NCI-H2227 treated with DMSO at 0.1 percent for 48 hours (cell line): ENCODE measurements around the gene COL20A1.
"Not testable (repeated sequence)": the region's sequence is repeated elsewhere in the genome, so short reads cannot be mapped to it uniquely, and the experiment has no call there.

Source experiments
- DNase-seq: peaks from one replicate; lab custom pipeline; 2025; lab: John Stamatoyannopoulos, UW

The COL20A1 gene

DNA sequence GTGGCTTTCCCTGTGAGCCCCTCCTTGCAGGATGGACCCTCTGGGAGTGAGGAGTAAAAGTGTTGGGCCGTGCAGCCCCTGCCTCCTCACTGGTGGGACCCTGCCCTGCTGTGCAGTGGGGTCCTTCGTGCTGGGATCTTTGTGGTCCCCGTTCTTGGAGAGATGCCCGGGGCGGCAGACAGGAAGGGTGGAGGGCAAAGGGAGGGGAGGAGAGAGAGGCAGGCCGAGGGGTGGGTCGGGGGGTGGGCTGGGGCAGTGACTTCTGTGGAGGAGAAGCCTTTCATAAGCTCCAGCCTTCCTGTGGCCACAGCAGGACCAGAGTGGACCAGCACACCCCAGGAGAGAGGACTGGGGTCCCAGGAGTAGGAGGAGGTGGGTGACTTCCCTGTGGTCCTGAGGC lies at the start of gene COL20A1:
Gene COL20A1, plus strand, starts transcription at position 283 of the 400 bp plus-strand sequence. CDS start 1,922 bp downstream, outside the sequence.
- DNase-seq: no peak

DNA sequence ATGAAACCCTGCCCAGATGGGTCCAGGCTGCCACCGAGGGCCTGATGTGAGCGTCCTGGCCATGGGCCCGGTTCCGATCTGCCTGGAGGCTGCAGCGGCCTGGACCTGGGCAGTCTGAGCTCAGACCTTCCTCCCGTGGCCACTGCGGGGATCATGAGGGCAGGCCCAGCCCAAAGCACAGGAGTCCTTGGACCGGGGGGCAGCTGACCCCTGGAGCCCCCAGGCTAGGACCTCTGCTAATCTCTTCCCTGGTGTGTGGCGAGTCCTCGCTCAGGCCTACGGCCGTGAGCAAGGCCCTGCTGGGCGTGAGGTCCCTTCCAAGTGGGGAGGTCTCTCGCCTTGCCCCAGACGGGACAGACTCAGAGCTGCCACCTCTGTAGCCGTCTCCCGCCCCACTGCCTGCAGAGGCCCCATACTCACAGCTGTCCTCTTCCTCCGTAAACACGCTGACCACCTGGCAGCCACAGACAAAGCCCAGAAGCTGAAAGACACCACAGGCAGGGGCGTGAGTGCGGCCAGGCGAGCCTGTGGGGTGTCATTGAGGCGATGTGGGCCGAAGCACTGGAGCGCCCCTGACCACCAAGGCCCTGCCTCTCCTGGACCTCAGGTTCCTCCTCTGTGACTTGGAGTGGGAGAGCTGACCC lies 49.3 kb upstream of the COL20A1 start:
- no peak for DNase-seq

DNA sequence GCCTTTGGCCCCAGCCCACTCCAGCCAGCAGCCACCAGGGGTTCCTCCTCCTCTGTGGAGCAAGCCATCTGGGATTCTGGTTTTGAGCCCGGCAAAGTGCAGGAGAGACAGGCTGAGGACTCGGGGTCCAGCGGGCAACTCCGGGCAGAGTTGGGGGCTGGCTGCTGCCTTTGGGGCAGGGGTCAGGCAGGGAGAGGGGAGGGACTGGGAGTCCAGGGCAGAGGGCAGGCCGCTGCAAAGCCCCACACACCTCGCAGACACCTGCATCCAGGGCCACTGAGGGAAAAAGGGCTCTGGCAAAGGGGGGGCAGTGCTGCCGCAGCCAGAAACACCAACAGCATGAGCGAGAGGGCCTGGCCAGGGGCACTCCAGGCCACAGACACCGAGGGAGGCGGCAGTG lies 48.5 kb upstream of the COL20A1 start:
- DNase-seq: no peak

DNA sequence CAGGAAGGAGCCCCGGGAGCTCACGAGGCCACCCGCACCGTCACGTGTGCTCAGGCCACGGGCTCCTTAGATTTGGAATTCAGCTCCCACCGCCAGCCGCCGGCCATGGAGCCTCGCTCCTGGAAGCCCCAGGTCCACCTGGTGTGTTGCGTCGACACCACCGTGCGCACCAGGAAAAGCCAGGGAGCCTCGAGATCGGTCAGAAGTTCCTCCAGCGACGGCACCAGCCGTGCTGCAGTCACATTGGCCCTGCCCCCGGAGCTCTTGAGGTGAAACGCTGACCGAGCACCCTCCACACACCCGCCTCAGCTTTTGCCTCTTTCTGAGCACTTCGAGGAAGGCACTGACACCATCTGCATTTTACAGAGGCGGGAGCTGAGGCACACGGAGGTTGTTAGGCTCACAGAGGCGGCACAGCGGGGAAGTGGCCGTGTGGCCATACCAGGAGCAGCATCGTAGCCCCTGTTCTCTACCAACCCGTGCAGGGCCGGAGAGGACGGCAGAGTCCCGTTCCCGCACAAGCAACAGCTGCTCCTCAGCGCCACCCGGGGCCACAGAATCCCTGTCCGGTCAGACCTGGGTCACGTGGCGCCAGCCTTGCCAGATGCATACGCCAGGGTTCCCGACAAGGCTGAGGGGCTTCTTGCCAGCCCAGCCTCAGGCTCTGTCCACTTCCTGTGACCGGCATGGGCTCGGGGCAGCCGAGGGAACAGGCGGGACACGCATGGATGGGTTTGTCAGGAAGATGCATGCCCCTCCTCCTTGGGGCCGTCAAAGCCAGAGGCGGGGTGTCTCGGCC lies 46.3 kb upstream of the COL20A1 start:
- no peak for DNase-seq

DNA sequence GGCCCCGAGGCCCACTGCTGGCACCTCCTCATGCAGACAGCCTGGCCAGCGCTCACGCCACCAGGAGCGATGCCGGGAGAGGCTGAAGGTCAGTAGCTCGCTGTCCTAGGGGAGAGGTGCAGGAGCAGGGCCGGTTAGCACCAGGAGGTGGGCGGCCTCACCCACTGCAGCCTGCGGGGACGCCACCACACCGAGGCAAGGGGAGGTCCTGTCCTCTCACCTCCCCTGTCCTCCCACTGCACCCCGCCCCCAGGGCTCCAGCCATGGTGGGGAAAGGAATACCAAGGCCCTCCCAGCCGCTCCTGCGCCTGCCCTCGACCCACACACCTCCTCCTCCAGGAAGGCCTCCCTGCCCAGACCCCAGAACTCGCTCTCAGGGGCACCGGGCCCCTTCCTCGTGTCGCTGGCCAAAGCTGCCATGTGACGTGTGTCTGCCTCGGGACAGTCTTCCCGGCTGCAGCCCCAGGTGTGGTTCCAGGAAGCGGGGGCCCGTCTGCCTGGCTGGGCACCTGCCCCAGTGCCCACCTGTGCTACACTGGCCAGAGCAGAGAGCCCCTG lies 45.2 kb upstream of the COL20A1 start:
- DNase-seq: no peak

DNA sequence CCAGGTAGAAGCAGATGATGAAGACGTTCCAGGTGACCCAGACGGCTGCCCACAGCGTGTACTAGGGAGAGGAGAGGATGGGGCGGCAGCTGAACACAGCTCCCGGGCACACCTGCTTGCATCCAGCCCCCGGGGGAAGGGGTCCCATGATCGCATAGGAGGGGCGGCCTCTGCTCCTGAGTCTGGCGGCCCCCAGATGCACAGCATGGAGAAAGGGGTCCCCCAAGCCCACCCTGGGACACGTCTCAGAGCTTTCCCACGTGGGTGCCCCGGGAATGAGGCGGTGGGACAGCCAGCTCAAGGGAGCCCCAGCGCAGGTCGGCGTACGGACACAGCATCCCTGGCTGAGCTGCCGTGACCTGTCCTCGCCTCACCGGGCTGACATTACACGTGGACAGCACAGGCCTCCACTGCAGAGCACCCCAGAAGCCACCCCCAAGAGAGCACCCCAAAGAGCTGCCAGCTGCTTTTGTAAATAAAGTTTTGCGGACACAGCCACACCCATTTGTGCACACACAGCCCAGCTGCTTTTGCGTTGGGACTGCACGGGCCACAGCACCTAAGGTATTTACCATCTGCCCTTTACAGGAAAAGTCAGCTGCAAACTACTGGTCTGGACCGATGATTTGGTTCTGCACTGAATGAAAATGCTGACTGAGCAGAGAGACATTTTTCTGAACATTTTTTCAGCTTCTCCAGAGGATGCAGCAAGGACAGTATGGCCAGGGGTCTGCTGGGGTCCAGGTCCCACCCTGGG lies 44.0 kb upstream of the COL20A1 start:
- DNase-seq: no peak

DNA sequence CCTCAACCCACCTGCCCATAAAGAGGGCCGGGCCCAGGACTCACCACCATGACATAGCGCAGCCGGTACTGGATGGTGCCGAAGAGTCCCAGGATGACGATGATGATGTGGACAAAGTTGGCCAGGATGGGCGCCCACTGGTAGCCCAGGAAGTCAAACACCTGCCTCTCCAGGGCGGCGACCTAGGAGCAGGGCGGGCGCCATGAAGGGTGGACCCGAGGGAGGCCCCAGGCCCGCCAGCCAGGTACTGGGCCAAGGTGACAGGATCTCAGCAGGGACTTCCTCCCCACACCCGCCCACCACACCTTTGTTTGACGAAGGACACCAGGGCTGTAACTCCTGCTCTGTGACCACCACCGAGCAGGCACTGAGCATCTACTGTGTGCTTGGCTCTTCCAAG lies 43.1 kb upstream of the COL20A1 start:
- no peak for DNase-seq

DNA sequence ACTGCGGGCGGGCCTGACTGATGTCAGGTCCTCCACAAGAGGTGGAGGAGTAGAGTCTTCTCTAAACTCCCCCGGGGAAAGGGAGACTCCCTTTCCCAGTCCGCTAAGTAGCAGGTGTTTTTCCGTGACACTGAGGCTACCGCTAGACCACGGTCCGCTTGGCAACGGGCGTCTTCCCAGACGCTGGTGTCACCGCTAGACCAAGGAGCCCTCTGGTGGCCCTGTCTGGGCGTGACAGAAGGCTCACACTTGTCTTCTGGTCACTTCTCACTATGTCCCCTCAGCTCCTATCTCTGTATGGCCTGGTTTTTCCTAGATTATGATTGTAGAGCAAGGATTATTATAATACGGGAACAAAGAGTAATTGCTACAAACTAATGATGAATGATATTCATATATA lies 41.6 kb upstream of the COL20A1 start:
- DNase-seq: not testable (repeated sequence)

DNA sequence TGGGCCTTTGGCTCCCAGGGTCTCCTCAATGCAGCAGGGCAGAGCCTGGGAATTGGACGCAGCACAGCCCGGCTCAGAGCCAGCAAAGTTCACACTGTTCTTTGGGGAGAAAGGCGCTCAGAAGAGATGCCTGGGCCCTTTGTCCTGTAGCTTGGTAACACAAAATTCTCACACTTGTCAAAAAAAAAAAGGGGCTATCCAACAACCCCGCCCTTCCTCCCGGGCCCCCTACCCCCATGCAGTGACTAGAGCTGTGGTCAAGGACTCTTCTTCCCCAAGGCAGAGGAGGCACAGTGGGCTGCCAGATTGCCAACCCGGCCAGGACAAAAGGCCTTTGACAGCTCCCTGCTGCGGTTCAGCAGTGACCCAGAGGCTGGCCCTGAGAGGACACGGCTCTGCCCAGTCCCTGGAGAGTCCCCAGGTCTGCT lies 40.7 kb upstream of the COL20A1 start:
- DNase-seq: no peak

DNA sequence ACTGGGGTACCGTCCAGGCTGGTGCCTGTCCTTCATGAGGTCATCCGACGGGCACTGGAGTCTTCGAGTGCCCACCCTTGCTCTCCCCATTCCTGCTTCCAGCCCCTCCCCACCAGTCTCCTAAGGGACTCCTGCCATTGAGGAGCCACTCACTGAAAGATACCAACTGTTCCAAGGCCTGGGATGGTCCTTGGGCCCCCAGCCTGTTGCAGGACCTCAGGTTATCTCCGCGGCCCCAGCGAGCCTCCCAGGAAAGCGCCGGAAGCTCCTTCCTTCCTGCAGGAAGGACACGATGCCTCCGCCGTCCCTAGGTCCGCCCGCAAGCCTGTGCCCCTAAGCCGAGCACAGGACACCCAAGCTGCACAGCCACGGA lies 39.9 kb upstream of the COL20A1 start:
- no peak for DNase-seq

DNA sequence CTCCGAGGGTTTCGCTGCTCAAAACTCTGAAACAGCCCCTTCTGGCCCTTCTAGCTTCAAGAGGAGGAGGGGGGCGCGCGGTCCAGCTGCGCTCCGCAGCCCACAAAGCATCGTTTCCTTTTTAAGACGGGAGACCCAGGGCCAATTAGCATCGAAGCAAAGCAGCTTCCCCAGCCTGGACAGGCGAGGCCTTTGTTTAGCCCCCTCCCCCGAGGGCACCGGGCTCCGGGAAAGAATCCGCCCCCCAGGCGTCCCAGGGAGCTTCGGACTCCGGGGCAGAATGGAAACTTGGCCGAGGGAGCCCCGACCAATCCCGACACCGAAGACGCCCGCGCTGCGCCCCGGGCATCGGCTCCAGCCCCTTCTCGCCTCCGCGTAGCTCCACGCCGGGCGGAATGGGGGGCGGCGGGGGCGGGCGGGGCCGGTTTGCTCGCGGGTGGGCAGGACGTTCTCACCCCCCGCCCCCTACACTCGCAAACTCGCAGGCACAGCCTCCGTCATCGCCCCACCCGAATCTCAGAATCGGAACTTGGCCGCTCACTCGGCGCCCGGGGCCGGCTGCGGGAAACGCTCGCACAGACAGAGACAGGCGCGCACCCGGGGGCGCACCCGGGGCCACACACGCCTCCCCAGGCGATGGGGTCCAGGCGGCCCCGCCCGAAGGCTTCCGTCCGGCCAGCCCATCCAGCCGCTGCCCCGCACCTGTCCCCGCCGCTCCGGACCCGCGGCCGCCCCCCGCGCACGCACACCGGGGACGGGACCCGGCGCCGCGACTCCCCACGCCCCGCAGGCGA lies 39.4 kb upstream of the COL20A1 start:
- no peak for DNase-seq

DNA sequence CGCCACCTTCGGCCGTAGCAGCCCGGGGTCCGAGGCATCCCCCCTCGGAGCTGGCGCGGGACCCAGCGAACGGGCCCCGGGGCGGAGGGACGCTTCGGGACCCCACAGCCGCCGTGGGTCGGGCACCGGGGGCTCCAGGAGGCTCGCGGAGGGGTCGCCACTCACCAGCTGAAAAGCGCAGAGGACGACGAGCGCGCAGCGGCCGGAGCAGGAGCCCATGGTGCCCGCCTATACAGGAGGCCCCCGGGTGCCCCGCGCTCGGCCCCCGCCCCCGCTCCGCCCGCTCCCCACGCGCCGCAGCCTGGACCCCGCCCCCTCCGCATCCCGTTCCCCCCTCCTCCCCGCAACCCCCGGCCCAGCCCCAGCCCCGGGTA lies 38.8 kb upstream of the COL20A1 start, which contains the start of gene NKAIN4:
Gene NKAIN4, minus strand, starts transcription at position 232 of the 374 bp plus-strand sequence. Its CDS starts 13 bp downstream, at position 219.
- no peak for DNase-seq

DNA sequence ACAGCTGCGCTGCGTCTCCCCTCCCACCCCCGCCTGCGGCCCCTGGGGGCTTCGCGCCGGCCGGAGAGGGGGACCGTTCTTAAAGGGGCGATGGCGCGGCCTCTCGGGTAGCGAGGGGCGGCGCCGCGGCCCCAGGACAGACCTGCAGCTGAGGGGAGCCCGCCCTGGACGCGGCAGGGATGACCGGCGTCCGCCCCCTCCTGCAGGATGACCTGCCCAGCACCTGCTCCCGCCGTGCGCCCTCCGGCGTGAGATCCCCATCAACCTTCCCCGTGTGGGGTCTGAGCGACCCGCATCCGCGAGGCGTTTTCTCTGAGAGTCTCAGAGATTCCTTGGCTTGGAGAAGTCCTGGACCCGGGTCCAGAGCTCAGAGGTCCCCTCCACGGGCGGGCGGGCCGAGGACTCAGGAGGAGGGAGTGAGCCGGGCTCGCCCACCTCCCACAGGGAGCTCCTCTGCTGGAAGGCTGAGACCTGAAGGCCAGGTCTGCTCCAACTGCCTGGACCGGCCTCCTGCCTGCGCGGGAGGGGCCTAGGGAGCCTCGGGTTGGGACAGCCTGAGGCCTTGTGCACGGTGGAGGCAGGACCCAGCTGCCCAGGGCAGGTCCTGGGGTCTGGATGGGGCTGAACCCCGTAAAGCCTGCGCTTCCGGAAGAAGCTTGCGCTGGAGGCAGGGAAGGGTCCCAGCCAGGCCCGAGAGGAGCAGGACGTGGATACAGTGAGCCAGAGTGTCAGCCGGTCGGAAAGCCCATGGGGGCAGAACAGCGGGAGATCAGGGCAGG lies 38.2 kb upstream of the COL20A1 start:
- DNase-seq: no peak

DNA sequence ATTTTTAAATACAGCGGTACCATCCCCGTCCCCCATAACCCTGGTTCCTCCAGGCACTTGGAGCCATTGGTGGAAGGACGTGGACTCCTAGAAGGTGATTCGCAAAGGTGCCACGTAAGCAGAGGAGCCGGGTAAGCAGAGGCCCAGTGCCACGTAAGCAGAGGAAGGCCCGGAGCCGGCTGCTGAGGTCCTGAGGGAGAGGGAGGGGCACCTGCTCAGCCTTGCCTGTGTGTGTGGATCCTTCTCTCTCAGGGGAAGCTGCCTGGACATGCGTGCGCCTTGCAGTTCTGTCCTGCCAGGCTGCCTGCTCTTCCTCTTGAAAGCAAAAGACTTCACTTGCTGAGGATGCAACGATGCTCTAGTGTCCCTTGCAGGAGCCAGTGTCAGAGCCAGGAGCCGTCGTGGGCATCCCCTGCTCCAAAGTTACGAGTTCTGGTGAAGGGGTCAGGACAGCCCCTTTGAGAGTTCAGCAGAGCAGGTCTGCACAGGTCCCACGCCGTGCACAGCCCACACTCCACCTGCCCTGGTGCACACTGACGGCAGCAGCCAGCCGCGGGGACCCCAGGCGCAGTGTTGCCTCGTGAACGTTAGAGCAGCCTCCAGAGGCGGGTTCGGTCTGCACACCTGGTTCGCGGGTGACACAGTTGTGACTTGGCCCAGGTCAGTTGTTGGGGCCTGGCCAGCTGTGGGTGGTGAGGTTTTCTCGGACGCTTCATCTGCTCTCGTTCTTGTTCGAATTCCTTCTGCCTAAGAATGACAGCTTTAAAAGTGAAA lies 36.9 kb upstream of the COL20A1 start:
- DNase-seq: no peak

DNA sequence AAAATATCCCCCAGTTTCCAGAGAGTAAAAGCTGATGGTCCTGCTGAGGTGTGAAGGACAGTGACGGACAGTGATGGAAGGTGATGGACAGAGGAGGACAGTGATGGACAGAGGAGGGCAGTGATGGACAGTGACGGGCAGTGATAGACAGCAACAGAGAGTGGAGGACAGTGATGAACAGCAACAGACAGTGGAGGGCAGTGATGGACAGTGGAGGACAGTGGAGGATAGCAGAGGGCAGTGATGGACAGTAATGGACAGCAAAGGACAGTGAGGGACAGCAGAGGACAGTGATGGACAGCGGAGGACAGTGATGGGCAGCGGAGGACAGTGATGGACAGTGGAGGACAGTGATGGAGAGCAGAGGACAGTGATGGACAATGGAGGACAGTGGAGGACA lies 36.0 kb upstream of the COL20A1 start:
- no peak for DNase-seq

DNA sequence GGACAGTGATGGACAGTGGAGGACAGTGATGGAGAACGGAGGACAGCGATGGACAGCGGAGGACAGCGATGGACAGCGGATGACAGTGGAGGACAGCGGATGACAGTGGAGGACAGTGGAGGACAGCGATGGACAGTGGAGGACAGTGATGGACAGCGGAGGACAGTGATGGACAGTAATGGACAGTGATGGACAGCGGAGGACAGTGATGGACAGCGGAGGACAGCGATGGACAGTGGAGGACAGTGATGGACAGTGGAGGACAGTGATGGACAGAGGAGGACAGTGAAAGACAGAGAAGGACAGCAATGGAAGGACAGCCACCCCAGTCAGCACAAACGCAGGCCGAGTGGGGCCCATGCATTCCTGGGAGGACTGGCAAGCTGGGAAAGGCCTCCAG lies 35.4 kb upstream of the COL20A1 start:
- no peak for DNase-seq

DNA sequence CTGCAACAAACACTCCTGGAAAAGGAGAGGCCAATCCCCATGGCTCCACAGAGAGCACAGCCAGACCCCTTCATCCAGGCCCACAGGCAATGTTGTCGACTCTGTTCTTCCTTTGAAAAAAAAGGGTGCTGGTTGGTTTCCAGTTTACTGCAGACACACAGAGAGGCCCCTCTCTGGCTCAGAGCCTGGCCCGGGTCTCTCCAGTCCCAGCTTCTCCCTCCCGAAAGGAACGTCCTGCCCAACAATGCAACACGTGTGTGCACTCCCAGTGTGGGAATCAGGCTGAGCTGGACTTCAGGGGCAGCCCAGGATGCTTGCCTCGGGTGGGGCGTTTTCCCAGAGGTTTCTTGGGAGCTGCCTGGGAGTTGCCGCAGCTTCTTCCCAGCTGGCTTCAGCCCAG lies 34.2 kb upstream of the COL20A1 start:
- DNase-seq: no peak

DNA sequence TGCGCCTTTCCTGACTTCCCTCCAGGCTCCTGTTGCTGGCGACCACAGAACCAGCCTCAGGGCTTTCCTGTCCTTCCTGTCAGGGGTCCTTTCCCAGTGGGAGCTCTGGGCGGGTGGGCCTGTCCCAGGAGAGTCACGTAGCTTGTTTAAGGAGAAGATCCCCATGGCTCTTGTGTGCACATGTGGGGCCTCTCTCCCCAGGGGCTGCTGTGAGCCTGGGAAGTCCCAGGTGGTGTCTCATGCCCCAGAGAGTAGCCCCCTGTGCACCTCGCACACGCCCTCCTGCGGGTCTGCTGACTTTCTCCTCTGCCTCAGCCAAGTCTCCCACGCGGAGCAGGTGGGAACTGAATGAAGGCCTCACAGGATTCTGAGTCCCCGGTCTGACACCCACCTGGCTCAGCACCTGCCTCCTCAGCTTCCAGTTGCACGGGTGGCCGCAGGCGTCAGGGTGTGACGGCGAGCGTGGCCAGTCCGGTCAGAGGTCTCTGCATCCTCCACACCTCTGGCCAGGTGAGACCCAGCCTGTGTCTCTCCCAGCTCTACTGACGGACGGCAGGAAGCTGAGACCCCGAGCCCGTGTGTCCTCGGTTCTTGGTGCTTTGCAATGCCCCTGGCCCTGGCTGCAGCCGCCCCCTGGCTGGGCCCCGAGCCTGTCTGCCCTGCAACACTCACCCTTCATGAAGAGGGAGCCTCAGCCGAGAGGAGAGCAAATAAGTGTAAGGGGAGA lies 33.1 kb upstream of the COL20A1 start:
- no peak for DNase-seq

DNA sequence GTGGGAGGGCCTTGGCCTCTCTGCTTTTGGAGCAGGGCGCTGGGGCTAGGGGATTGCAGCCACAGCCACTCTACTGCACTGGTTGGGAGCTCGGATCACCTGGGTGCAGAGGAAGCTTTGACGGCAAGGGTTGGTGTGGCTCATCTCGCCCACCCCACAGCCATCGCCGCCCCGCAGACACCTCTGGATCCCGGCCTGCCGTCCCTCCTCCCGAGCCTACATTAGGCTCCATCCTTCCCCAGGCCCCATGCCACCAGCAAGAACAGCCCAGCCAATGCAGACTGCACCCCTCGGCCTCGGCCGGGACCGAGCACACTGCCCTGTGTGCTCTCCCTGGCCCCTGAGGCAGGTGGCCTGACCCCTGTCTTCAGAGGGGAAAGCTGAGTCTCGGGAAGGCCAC lies 32.5 kb upstream of the COL20A1 start:
- DNase-seq: no peak
